SK-N-SH treated with all-trans-retinoic acid at 6 μM for 48 hours (cell line): ENCODE measurements around the gene STK11.

ENCODE experiments used
- ATAC-seq: fragments of 200-7000 bp; cut with Tn5 transposase; 3 replicates; pipeline ENCODE4 v1.9.1; 2020; ENCODE audit warnings: mild to moderate bottlenecking, moderate library complexity
- ARNTL ChIP-seq: fragments of 450-650 bp; formaldehyde crosslinking; IDR thresholded peaks from 2 replicates; pipeline ENCODE4 v1.5.0; 2020; ENCODE audit warnings: low read depth, mild to moderate bottlenecking, moderate library complexity, borderline replicate concordance
- BACH2 ChIP-seq: fragments of 250-450 bp; sonication (Bioruptor Pico); IDR thresholded peaks from 2 replicates; pipeline ENCODE4 v1.9.0; 2021; ENCODE audit warnings: mild to moderate bottlenecking, borderline replicate concordance
- CREB5 ChIP-seq: fragments of 250-450 bp; sonication (Bioruptor Pico); IDR thresholded peaks from 2 replicates; pipeline ENCODE4 v1.5.1; 2020; ENCODE audit warnings: low read depth, mild to moderate bottlenecking, moderate library complexity
- CSRNP3 ChIP-seq: fragments of 250-450 bp; sonication (Bioruptor Pico); IDR thresholded peaks from 2 replicates; pipeline ENCODE4 v1.5.1; 2021; ENCODE audit warnings: mild to moderate bottlenecking, moderate library complexity
- ESRRG ChIP-seq: fragments of 250-450 bp; sonication (Bioruptor Pico); IDR thresholded peaks from 2 replicates; pipeline ENCODE4 v1.6.1; 2021; ENCODE audit warnings: mild to moderate bottlenecking
- GLIS3 ChIP-seq: fragments of 250-450 bp; sonication (Bioruptor Pico); IDR thresholded peaks from 2 replicates; pipeline ENCODE4 v1.5.0; 2020; ENCODE audit warnings: mild to moderate bottlenecking, moderate library complexity
- ISL1 ChIP-seq: fragments of 250-450 bp; sonication (Bioruptor Pico); IDR thresholded peaks from 2 replicates; pipeline ENCODE4 v2.1.2; 2022; ENCODE audit warnings: mild to moderate bottlenecking, moderate library complexity
- OSR1 ChIP-seq: fragments of 250-450 bp; sonication (Bioruptor Pico); IDR thresholded peaks from 2 replicates; pipeline ENCODE4 v1.8.0; 2022; ENCODE audit warnings: moderate library complexity, mild to moderate bottlenecking, inconsistent platforms
- PATZ1 ChIP-seq: fragments of 250-450 bp; sonication (Bioruptor Pico); IDR thresholded peaks from 2 replicates; pipeline ENCODE4 v1.8.0; 2020; ENCODE audit warnings: mild to moderate bottlenecking, moderate library complexity, borderline replicate concordance
- POU6F1 ChIP-seq: fragments of 250-450 bp; sonication (Bioruptor Pico); IDR thresholded peaks from 2 replicates; pipeline ENCODE4 v1.8.0; 2021; ENCODE audit warnings: low read depth, mild to moderate bottlenecking, moderate library complexity, borderline replicate concordance
- PPARA ChIP-seq: fragments of 250-450 bp; sonication (Bioruptor Pico); IDR thresholded peaks from 2 replicates; pipeline ENCODE4 v1.5.0; 2020; ENCODE audit warnings: mild to moderate bottlenecking, borderline replicate concordance
- RARB ChIP-seq: fragments of 250-450 bp; sonication (Bioruptor Pico); IDR thresholded peaks from 2 replicates; pipeline ENCODE4 v1.8.0; 2021; ENCODE audit warnings: mild to moderate bottlenecking, moderate library complexity
- SNAI2 ChIP-seq: fragments of 250-450 bp; sonication (Bioruptor Pico); IDR thresholded peaks from 2 replicates; pipeline ENCODE4 v1.5.0; 2020; ENCODE audit warnings: mild to moderate bottlenecking, moderate library complexity
- TCF4 ChIP-seq: fragments of 250-450 bp; sonication (Bioruptor Pico); IDR thresholded peaks from 2 replicates; pipeline ENCODE4 v1.8.0; 2021; ENCODE audit warnings: mild to moderate bottlenecking, moderate library complexity, borderline replicate concordance
- TOX ChIP-seq: fragments of 250-450 bp; sonication (Bioruptor Pico); IDR thresholded peaks from 2 replicates; pipeline ENCODE4 v1.8.0; 2021; ENCODE audit warnings: mild to moderate bottlenecking, moderate library complexity, borderline replicate concordance
- TSHZ2 ChIP-seq: fragments of 250-450 bp; sonication (Bioruptor Pico); IDR thresholded peaks from 2 replicates; pipeline ENCODE4 v1.5.0; 2020; ENCODE audit warnings: mild to moderate bottlenecking, moderate library complexity
- ZC3H10 ChIP-seq: fragments of 250-450 bp; sonication (Bioruptor Pico); IDR thresholded peaks from 2 replicates; pipeline ENCODE4 v1.5.1; 2021; ENCODE audit warnings: mild to moderate bottlenecking, moderate library complexity
- ZFP3 ChIP-seq: fragments of 250-450 bp; sonication (Bioruptor Pico); IDR thresholded peaks from 2 replicates; pipeline ENCODE4 v1.5.0; 2020; ENCODE audit warnings: mild to moderate bottlenecking, moderate library complexity
- ZFP30 ChIP-seq: fragments of 450-650 bp; formaldehyde crosslinking; IDR thresholded peaks from 2 replicates; pipeline ENCODE4 v1.5.0; 2022; ENCODE audit warnings: mild to moderate bottlenecking, moderate library complexity
- ZNF565 ChIP-seq: fragments of 450-650 bp; formaldehyde crosslinking; conservative IDR thresholded peaks from 2 replicates; pipeline ENCODE4 v1.5.0; 2020; ENCODE audit warnings: low read depth, mild to moderate bottlenecking, moderate library complexity
- ZNF70 ChIP-seq: fragments of 450-650 bp; formaldehyde crosslinking; IDR thresholded peaks from 2 replicates; pipeline ENCODE4 v1.5.0; 2020; ENCODE audit warnings: mild to moderate bottlenecking, moderate library complexity
- ZNF8 ChIP-seq: fragments of 450-650 bp; formaldehyde crosslinking; IDR thresholded peaks from 2 replicates; pipeline ENCODE4 v1.5.0; 2020; ENCODE audit warnings: mild to moderate bottlenecking, moderate library complexity

Gene STK11

GRCh38 chr19:1257475-1258162, 52.0 kb downstream of the STK11 start:
- no peak for ATAC-seq
- TF ChIP-seq ZNF8 (CRISPR knock-in tag) = no peak
- TF ChIP-seq ZFP3 (CRISPR knock-in tag) = no peak
- no peak for TF ChIP-seq ZFP30
- TF ChIP-seq ARNTL (CRISPR knock-in tag) = no peak
- no peak for TF ChIP-seq PPARA
- TF ChIP-seq SNAI2 (CRISPR knock-in tag) = no peak
- TF ChIP-seq TSHZ2 (CRISPR knock-in tag) = no peak
- TF ChIP-seq ZNF70 (CRISPR knock-in tag) = no peak
- no peak for TF ChIP-seq CREB5
- TF ChIP-seq CSRNP3 = no peak
- TF ChIP-seq, all 23 proteins: peak for 0

GRCh38 chr19:1258163-1258492, 52.5 kb downstream of the STK11 start:
- TF ChIP-seq RARB (CRISPR knock-in tag) (no peak), ISL1 (CRISPR knock-in tag) (no peak), ESRRG (CRISPR knock-in tag) (no peak), SNAI2 (CRISPR knock-in tag) (no peak), TSHZ2 (CRISPR knock-in tag) (no peak), OSR1 (CRISPR knock-in tag) (no peak), ZNF565 (no peak), ZNF70 (CRISPR knock-in tag) (no peak), ZFP30 (no peak), CSRNP3 (no peak), PPARA (no peak), TOX (no peak), BACH2 (CRISPR knock-in tag) (no peak)

GRCh38 chr19:1258707-1259205, 53.2 kb downstream of the STK11 start:
- no peak for ATAC-seq
- TF ChIP-seq ESRRG (CRISPR knock-in tag) = no peak
- TF ChIP-seq ZNF8 (CRISPR knock-in tag) = no peak
- no peak for TF ChIP-seq ZNF565
- TF ChIP-seq PATZ1 (CRISPR knock-in tag) = no peak
- TF ChIP-seq OSR1 (CRISPR knock-in tag) = no peak
- TF ChIP-seq GLIS3 (CRISPR knock-in tag) = no peak
- TF ChIP-seq SNAI2 (CRISPR knock-in tag) = no peak
- TF ChIP-seq TOX = no peak
- TF ChIP-seq ZC3H10 = no peak
- TF ChIP-seq TCF4 (CRISPR knock-in tag) = no peak
- TF ChIP-seq PPARA = no peak
- TF ChIP-seq POU6F1 (CRISPR knock-in tag) = no peak
- no peak for TF ChIP-seq ZNF70 (CRISPR knock-in tag)

More at GRCh38 chr19:1258163-1258492, 52.5 kb downstream of the STK11 start:
- no peak for ATAC-seq
